ENCODE results near the gene NOS1. TPM values are rescaled to one million over a fixed set of nuclear protein-coding genes. Genes with fewer than 3 reads are reported as not detected.

The NOS1 gene
- total RNA-seq, 1 experiment from 2014 or later: not detected

DNA sequence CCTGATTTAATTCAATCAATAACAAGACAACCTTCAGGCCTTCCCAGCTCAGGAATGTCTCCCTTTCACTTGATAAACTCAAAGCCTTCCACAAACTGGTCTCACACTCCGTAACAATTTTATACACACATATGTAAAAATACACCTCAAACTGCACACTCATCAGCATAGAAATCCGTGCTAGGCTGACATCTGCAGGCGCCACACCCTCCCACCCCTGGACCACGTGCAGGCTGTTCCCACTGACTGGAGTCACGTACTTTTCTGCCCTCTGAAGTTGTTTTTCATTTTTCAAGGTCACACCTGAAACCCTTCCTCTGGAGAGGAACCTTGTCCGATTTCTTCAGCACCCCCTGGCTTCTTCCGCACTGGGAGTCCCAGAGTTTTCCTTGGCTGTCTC lies 198.8 kb downstream of the NOS1 start:
- DNase-seq (ENCODE audit: low spot score): no peak
- in situ Hi-C loops (cut with HindIII; ENCODE audit: low sequenced_read_pairs): no loop called here

DNA sequence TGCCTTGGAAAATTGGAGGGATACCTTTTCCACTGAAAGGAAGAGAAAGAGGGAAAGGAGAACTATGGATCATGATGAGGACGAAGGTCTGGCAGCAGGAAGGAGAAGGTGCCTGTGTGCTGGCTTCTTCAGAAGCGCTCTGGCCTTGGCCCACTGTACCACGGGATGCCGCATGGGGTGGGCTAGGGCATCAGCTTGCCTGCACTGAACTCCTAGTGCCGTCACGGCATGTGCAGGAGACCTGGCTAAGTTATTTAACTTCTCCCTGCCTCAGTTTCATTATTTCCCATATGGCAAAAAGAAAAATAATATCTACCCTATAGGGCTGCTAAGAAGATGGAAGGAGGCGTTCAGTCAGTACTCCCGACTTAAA lies 199.3 kb downstream of the NOS1 start:
- in situ Hi-C loops (cut with HindIII; ENCODE audit: low sequenced_read_pairs): no loop called here
- DNase-seq (ENCODE audit: low spot score): no peak

DNA sequence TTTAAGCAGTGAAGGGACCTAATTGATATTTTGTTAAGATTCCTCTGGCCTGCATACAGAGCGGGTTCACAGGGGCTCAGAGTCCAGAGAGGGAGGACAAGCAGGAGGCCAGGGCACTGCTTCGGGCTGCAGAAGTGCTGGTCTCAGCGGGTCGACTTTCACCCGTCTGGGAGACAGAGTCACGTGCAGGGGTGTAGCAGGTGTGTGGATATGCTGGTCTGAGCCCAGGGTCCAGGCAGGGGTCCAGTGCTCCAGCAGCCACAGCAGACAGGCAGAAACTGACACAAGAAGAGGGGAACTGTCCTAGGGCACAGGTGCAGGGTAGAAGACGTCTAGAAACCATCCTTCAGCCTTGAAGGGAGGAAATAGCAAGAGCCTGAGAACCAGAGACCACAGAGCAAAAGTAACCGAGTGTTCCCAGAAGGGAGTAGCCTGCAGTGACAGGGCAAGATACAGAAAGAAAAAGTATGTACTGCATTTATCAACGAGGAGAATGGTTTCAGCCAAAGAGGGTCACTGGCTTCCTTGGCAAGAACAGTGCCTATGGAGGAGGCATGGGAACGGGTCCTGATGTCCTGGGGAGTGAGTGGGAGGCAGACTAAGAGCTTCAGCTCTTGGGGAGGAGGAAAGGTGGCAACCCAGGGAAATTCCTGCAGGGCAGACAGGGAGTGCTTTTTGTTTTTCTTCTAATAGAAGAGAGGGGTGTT lies 199.8 kb downstream of the NOS1 start:
- in situ Hi-C loops (cut with HindIII; ENCODE audit: low sequenced_read_pairs): no loop called here
- peak; percentile 51 for DNase-seq (ENCODE audit: low spot score)

DNA sequence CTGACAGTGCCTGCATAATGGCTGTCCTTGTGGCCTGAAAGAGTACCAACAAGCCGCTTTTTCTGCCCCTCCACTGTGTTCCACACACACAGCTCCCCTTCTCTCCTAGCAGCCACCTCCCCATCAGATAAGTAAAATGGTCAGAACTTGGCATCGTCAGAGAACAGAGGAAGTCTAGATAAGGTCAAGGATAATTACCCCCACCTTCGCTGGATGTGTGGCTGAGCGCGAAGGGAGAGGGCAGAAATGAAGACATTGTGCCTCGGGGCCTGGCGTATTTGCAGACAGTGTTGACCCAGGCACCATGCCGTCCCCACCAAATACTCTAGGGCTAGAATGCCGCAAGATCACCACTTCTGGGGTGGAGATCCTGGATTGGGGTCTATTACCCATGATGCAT lies 201.8 kb downstream of the NOS1 start:
- in situ Hi-C loops (cut with HindIII; ENCODE audit: low sequenced_read_pairs): no loop called here
- DNase-seq (ENCODE audit: low spot score): no peak

DNA sequence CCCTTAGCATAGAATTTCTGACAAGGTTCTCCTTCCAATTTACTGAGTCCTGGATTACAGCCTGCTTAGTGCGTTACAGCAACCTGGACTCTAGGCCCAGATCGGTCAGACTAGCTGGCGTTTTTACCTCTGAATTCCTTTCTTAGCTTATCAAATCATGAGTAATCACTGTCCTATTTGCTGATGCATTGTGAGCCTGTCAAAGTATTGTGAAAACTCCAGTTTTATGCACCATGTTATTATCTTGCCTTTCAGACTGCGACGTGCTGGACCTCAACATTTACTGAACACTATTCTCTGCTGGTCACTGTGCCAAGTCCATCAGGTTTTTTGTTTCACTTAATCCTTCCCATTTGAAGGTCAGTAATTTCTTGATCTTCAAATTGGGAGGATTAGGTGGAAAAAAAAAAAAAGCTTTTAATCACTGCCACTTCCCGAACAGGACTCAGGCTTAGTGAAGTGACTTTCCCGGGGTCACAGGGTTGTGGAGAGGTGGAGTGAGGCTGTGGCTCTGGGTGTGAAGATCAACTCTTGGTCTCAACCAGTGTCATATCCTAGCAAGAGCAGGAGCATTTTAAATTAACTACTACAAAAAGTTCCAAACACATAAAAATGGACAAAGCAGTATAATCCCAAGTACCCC lies 202.4 kb downstream of the NOS1 start:
- DNase-seq (ENCODE audit: low spot score): no peak
- in situ Hi-C loops (cut with HindIII; ENCODE audit: low sequenced_read_pairs): no loop called here

Other genes with a start within 250 kb of the NOS1 start
- 43.5 and 58.9 TPM in 2 replicates for gene FBXO21, start 171.2 kb downstream of the NOS1 start, total RNA-seq (2014; rRNA removed; shearing (Covaris generic))